Measurements from ENCODE around the gene MAP2K3. TPM values are rescaled to one million over a fixed set of nuclear protein-coding genes. Genes with fewer than 3 reads are reported as not detected.

Gene MAP2K3
- polyA plus RNA-seq, 2 of the 4 experiments (the other 2 are of a cell fraction): 13.9 to 37.1 TPM

DNA sequence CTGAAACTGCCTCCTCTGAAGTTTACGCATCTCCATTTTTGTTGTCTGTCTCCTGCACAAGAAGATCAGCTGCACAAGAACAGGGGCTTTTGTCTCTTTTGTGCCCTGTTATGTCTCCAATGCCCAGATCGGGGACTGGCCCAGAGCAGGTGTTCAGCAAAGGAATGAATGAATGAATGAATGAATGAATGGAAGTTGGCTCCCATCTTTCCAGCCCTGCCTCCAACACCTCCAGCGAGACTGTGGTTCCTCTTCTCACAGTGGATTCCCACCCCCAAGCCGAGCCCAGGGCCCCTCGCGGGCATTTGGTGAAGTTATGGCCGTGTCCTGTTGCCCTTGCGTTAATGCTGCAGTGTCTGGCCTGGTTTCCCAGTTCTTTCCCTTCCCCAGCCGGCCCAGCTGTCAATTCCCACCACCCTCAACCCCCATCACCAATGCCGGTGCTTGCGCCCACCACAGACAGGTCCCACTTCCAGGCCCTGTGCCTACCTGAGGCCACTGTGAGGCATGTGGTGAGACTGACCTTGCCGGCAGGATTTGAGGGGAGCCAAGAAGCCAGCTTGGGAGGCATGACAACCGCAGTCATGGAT lies 70.4 kb downstream of the MAP2K3 start:
- POLR2A ChIA-PET: no interaction called here
- H3K4me1 ChIP-seq: peaks cover 15% of the 10 kb centered on the region; the same call in 1 of the 3 replicates
- no peaks in the 10 kb centered on the region for H3K9me3 ChIP-seq
- no peak for FAIRE-seq
- ATAC-seq: no peak
- CTCF ChIA-PET: interaction anchor here (1.2 kb wide), 1 partner anchor 43 kb away, joined by 3 read pairs; no protein-coding TSS in a partner anchor
- 81% methylated on average over 12 of the region's 13 CpGs for WGBS (ENCODE audit: missing lambda C conversion rate)
- no peak overlapping the region for H3K27ac ChIP-seq
- H3K4me2 ChIP-seq: no peak overlapping the region
- TF ChIP-seq, protein P1, sequence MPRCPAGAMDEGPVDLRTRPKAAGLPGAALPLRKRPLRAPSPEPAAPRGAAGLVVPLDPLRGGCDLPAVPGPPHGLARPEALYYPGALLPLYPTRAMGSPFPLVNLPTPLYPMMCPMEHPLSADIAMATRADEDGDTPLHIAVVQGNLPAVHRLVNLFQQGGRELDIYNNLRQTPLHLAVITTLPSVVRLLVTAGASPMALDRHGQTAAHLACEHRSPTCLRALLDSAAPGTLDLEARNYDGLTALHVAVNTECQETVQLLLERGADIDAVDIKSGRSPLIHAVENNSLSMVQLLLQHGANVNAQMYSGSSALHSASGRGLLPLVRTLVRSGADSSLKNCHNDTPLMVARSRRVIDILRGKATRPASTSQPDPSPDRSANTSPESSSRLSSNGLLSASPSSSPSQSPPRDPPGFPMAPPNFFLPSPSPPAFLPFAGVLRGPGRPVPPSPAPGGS (IDR thresholded peaks at IDR 0.05): no peak
- TF ChIP-seq RFX5 (IDR thresholded peaks at IDR 0.05) (no peak), TP53 (CRISPR knock-in tag; IDR thresholded peaks at IDR 0.05) (no peak), EP300 (IDR thresholded peaks at IDR 0.05) (no peak), RAD21 (conservative IDR thresholded peaks at IDR 0.05 in 1 of 2, IDR thresholded peaks at IDR 0.05 in 1 of 2) (no peak), RCOR1 (IDR thresholded peaks at IDR 0.05; ENCODE audit: low read depth, low read length) (no peak), HOXB5 (CRISPR knock-in tag; IDR thresholded peaks at IDR 0.05) (no peak), RARB (CRISPR knock-in tag; IDR thresholded peaks at IDR 0.05) (no peak), NR3C1 (IDR thresholded peaks at IDR 0.05) (no peak), MAZ (IDR thresholded peaks at IDR 0.05; ENCODE audit: borderline replicate concordance, low read depth, low read length) (no peak), TFCP2L1 (CRISPR knock-in tag; IDR thresholded peaks at IDR 0.05) (no peak), POLR2A (IDR thresholded peaks at IDR 0.05; ENCODE audit: low read length) (no peak), GATA3 (IDR thresholded peaks at IDR 0.05; ENCODE audit: borderline replicate concordance) (no peak), BHLHE40 (IDR thresholded peaks at IDR 0.05; ENCODE audit: low read depth, low read length) (no peak), NFE2L2 (conservative IDR thresholded peaks at IDR 0.05; ENCODE audit: low read length) (no peak)
- TF ChIP-seq, protein P2, sequence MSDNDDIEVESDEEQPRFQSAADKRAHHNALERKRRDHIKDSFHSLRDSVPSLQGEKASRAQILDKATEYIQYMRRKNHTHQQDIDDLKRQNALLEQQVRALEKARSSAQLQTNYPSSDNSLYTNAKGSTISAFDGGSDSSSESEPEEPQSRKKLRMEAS (IDR thresholded peaks at IDR 0.05): no peak
- TF ChIP-seq, protein P3, sequence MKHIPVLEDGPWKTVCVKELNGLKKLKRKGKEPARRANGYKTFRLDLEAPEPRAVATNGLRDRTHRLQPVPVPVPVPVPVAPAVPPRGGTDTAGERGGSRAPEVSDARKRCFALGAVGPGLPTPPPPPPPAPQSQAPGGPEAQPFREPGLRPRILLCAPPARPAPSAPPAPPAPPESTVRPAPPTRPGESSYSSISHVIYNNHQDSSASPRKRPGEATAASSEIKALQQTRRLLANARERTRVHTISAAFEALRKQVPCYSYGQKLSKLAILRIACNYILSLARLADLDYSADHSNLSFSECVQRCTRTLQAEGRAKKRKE (CRISPR knock-in tag; IDR thresholded peaks at IDR 0.05; ENCODE audit: low read depth): no peak
- no peak for DNase-seq (ENCODE audit: low read depth in 1 of 2, low spot score in 1 of 2)
- no peak overlapping the region for H3K4me3 ChIP-seq

DNA sequence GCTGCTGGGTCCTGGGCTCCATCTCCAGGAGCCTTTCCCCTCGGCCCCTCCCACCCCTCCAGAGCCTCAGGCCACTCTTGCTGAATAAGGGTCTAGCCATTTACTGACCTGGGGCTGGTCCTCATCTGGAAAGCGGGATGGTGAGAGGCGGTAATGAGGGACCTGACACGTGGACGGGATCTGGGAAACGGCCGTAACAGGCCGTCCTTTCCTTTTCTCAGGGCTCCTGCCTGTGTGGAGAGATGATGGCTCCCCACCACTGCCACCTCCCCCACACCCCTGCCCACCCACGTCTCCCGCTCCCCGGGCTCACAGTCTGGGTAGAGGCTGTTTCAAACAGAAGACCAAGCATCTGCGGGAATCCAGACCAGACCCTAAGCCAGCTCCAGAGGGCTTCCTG lies 71.1 kb downstream of the MAP2K3 start:
- ChIA-PET POLR2A (no interaction called here), CTCF (interaction anchor here (1.2 kb wide), 1 partner anchor 42 kb away, joined by 3 read pairs; no protein-coding TSS in a partner anchor)
- Histone ChIP-seq H3K27ac (no peak overlapping the region), H3K4me2 (no peak overlapping the region), H3K4me1 (peaks cover 15% of the 10 kb centered on the region; the same call in 1 of the 3 replicates), H3K9me3 (no peaks in the 10 kb centered on the region), H3K4me3 (no peak overlapping the region)
- WGBS (ENCODE audit: missing lambda C conversion rate): 73% methylated on average over 12 of the region's 12 CpGs
- TF ChIP-seq, protein P3 (CRISPR knock-in tag; IDR thresholded peaks at IDR 0.05; ENCODE audit: low read depth): no peak
- no peak for TF ChIP-seq ZNF302 (CRISPR knock-in tag; IDR thresholded peaks at IDR 0.05)
- TF ChIP-seq HOXA7 (CRISPR knock-in tag; IDR thresholded peaks at IDR 0.05): no peak
- no peak for TF ChIP-seq ZC3H11A (IDR thresholded peaks at IDR 0.05)
- no peak for TF ChIP-seq EP300 (IDR thresholded peaks at IDR 0.05)
- no peak for TF ChIP-seq JUN (IDR thresholded peaks at IDR 0.05)
- no peak for TF ChIP-seq ESRRA (IDR thresholded peaks at IDR 0.05; ENCODE audit: borderline replicate concordance, low read length)
- TF ChIP-seq, protein P4, sequence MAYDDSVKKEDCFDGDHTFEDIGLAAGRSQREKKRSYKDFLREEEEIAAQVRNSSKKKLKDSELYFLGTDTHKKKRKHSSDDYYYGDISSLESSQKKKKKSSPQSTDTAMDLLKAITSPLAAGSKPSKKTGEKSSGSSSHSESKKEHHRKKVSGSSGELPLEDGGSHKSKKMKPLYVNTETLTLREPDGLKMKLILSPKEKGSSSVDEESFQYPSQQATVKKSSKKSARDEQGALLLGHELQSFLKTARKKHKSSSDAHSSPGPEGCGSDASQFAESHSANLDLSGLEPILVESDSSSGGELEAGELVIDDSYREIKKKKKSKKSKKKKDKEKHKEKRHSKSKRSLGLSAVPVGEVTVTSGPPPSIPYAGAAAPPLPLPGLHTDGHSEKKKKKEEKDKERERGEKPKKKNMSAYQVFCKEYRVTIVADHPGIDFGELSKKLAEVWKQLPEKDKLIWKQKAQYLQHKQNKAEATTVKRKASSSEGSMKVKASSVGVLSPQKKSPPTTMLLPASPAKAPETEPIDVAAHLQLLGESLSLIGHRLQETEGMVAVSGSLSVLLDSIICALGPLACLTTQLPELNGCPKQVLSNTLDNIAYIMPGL (CRISPR knock-in tag; IDR thresholded peaks at IDR 0.05; ENCODE audit: borderline replicate concordance): no peak
- no peak for TF ChIP-seq JUNB (IDR thresholded peaks at IDR 0.05)
- no peak for TF ChIP-seq CHD2 (IDR thresholded peaks at IDR 0.05; ENCODE audit: low read length, partially characterized antibody)
- DNase-seq (ENCODE audit: low read depth in 1 of 2, low spot score in 1 of 2): no peak
- ATAC-seq: no peak
- no peak for FAIRE-seq
